Heart right ventricle (tissue), 16 donors: ENCODE results near the gene KCTD2. TPM values are rescaled to one million over a fixed set of nuclear protein-coding genes. Genes with fewer than 3 reads are reported as not detected.

Experiments
- ATAC-seq, 8 donors: fragments of 200-7000 bp; cut with Tn5 transposase; one replicate each; pipeline ENCODE4 v1.9.1; 2020; ENCODE audit warnings: mild to moderate bottlenecking in 8 of 8, moderate library complexity in 8 of 8, moderate number of reproducible peaks in 1 of 8
- DNase-seq, 2 donors: peaks; one replicate each; pipeline ENCODE4 v3.0.0-alpha.2; 2020
- H3K27ac ChIP-seq, 10 donors: fragments of 200-600 bp; sonication (generic) in 2 of 10; one replicate each; pipeline versions ENCODE4 v1.5.0 to v1.8.0; 2020 to 2022; ENCODE audit warnings: mild to moderate bottlenecking in 3 of 10
- H3K27me3 ChIP-seq, 7 donors: fragments of 200-600 bp; one replicate each; pipeline ENCODE4 v1.8.0; 2021 to 2022; ENCODE audit warnings: mild to moderate bottlenecking in 2 of 7
- H3K36me3 ChIP-seq, 9 donors: fragments of 200-600 bp; sonication (generic) in 1 of 9; one replicate each; pipeline versions ENCODE4 v1.5.0 to v1.8.0; 2020 to 2022; ENCODE audit warnings: mild to moderate bottlenecking in 2 of 9
- H3K4me1 ChIP-seq, 9 donors: fragments of 200-600 bp; sonication (generic) in 1 of 9; one replicate each; pipeline versions ENCODE4 v1.5.0 to v1.8.0; 2020 to 2022; ENCODE audit warnings: mild to moderate bottlenecking in 4 of 9
- H3K4me3 ChIP-seq, 10 donors: fragments of 200-600 bp; sonication (generic) in 2 of 10; one replicate each; pipeline versions ENCODE4 v1.5.0 to v1.8.0; 2020 to 2022; ENCODE audit warnings: mild to moderate bottlenecking in 7 of 10, moderate library complexity in 2 of 10
- H3K9me3 ChIP-seq, 11 donors: fragments of 200-600 bp in 10 of 11; sonication (generic) in 2 of 11; one replicate each; pipeline versions ENCODE4 v1.5.0 to v1.8.0; 2013 to 2022; ENCODE audit warnings: mild to moderate bottlenecking in 2 of 11, control low read depth in 1 of 11, moderate library complexity in 1 of 11
- WGBS, 2 donors: extraction: QIAGEN DNeasy Blood & Tissue Kit; methylation state at CpG; one replicate each; pipeline ENCODE4 v1.1.7; 2013; ENCODE audit warnings: inconsistent platforms in 1 of 2; 5-methylcytosine and 5-hydroxymethylcytosine counted together
- intact Hi-C, 10 donors: fragments of 100-400 bp; cut with DNase I; formaldehyde crosslinking; loops; one replicate each; pipeline versions ENCODE4 v1.11.1 to v1.14.2; 2022
- polyA plus RNA-seq, 2 donors: library from polyadenylated mRNA; stranded (reverse); fragments of 200-250 nt; gene quantifications; one replicate each; pipeline ENCODE4 v1.2.3, GENCODE V29; 2013
- total RNA-seq, 10 donors: library from RNA; stranded (reverse); fragmentation: NEBNext Ultra II Directional in 3 of 10; extraction: Animal tissue kit (Norgen Biotek cat#: 25700) in 3 of 10; gene quantifications; one replicate each; pipeline versions ENCODE4 v1.2.1 to v1.2.4, GENCODE V29; 2021 to 2023
- TF ChIP-seq, protein P1 (sequence below), 9 donors: fragments of 200-600 bp; sonication (generic) in 2 of 9; IDR thresholded peaks; one replicate each; pipeline versions ENCODE4 v1.5.0 to v1.8.0; 2021 to 2022; ENCODE audit warnings: antibody characterized with exemption in 9 of 9, mild to moderate bottlenecking in 5 of 9, moderate library complexity in 1 of 9
- donor health status: Arrhythmogenic right ventricular cardiomyopathy.
- donor health status: ischemic (EF 13 %, LVEDD 7.1; RV severe dilation, severe dysfunction).
- donor health status: healthy with polysubstance abuse.
- donor health status: DM: no; HTN: yes; CAD: no.
- donor health status: DM: no; HTN: no; CAD: no.
- donor health status: ischemic (EF 25% LVEDD 6.9; RV normal size, moderate dysfunction).
- donor health status: ischemic (EF 25% LVEDD 5.7; RV mildly dilated, moderate dysfunction).
- donor health status: healthy.
- donor health status: DM: yes; HTN: yes; CAD: no.
- donor health status: Ischemic cardiomyopathy.
- donor health status: ischemic (EF 35%, LVEDD 5.7; RV mildly dilated, moderate dysfunction).
- donor health status: nonischemic (EF 11% LVEDD 7.7; RV severe dilation, severe dysfunction).
- donor health status: DM: yes; HTN: yes; CAD: no.
- donor health status: PGD.
- donor health status: ischemic (EF 29% LVEDD 5.4; RV normal size, mild dysfunction).
- donor health status: nonischemic (EF 23%, LVEDD 6.1; RV moderate dilation, normal function).

KCTD2 gene
- total and polyA plus RNA-seq, 12 donors = 11.8 to 41.1 (median 29.3) TPM

DNA sequence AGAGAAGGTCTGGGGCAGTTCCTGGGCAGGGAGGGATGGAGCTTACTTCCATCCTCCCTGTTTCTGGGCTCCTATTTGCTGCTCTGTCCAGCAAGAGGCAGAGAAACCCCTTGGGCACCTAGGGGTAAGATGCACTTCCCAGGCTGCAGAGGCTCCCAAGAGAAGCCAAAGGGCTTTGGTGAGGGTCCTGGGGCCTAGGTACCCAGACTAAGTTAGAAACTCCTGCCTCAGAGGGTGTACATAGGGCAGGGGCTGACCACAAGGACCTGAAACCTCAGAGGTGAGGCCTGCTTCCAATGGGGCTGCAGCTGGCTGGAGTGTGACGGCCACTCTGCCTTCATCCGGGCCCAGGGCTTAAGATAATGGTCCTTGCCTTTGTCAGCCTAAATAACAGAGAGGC lies 61.2 kb downstream of the KCTD2 start:
- ATAC-seq (no peak), DNase-seq (no peak)
- Histone ChIP-seq H3K27me3 (no peaks in the 10 kb centered on the region), H3K4me3 (no peak overlapping the region), H3K9me3 (no peaks in the 10 kb centered on the region), H3K36me3 (peaks cover 0 to 16% (median 0%) of the 10 kb centered on the region in 9 donors), H3K4me1 (peaks cover 4 to 44% (median 21%) of the 10 kb centered on the region in 9 donors), H3K27ac (no peak overlapping the region)
- WGBS, 2 donors = 78 to 79% methylated on average over 2 of the region's 2 CpGs
- intact Hi-C loops = loop anchor here in 2 of 10 donors (5.0 to 10.0 kb wide), 3 partner anchors 36 to 297 kb away; partner anchors contain the start of genes ATP5PD (in 1 of the 2), GRB2 (in 1 of the 2) and KCTD2 (in 1 of the 2)
- TF ChIP-seq, protein P1, sequence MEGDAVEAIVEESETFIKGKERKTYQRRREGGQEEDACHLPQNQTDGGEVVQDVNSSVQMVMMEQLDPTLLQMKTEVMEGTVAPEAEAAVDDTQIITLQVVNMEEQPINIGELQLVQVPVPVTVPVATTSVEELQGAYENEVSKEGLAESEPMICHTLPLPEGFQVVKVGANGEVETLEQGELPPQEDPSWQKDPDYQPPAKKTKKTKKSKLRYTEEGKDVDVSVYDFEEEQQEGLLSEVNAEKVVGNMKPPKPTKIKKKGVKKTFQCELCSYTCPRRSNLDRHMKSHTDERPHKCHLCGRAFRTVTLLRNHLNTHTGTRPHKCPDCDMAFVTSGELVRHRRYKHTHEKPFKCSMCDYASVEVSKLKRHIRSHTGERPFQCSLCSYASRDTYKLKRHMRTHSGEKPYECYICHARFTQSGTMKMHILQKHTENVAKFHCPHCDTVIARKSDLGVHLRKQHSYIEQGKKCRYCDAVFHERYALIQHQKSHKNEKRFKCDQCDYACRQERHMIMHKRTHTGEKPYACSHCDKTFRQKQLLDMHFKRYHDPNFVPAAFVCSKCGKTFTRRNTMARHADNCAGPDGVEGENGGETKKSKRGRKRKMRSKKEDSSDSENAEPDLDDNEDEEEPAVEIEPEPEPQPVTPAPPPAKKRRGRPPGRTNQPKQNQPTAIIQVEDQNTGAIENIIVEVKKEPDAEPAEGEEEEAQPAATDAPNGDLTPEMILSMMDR (IDR thresholded peaks at IDR 0.05) = no peak

DNA sequence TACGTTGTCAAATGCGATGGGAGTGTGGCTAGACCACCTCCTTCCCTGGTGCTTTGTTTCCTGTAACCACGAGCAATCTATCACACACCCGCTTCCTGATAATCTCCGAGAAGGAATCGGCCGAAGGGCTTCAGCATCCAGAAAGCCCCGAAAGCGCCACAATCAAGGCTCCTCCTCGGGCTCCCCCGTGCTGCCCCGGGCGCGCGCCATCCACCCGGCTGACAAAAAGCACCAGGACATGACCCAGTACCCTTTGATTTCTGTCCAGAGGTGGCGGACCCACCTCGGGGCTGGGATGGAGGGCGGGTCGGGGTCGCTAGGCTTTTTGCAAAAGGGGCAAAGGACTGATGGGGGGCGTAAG lies 62.0 kb downstream of the KCTD2 start:
- no peak for DNase-seq
- TF ChIP-seq, protein P1 (IDR thresholded peaks at IDR 0.05) = no peak
- 9 to 11% methylated on average over 22 of the region's 22 CpGs for WGBS, 2 donors
- peak in 1 of 8 donors; percentile 1 for ATAC-seq
- H3K4me1 ChIP-seq = peaks cover 5 to 46% (median 26%) of the 10 kb centered on the region in 9 donors
- H3K9me3 ChIP-seq = no peaks in the 10 kb centered on the region
- peak overlapping the region; percentile 68 to 96 (median 86) for H3K4me3 ChIP-seq
- H3K27me3 ChIP-seq = no peaks in the 10 kb centered on the region
- intact Hi-C loops = loop anchor here in 2 of 10 donors (5.0 to 10.0 kb wide), 3 partner anchors 37 to 296 kb away; partner anchors contain the start of genes ATP5PD (in 1 of the 2), GRB2 (in 1 of the 2) and KCTD2 (in 1 of the 2)
- H3K27ac ChIP-seq = peak overlapping the region in 4 of 10 donors; percentile 86 to 91 (median 88)
- peaks cover 0 to 15% (median 0%) of the 10 kb centered on the region in 9 donors for H3K36me3 ChIP-seq

DNA sequence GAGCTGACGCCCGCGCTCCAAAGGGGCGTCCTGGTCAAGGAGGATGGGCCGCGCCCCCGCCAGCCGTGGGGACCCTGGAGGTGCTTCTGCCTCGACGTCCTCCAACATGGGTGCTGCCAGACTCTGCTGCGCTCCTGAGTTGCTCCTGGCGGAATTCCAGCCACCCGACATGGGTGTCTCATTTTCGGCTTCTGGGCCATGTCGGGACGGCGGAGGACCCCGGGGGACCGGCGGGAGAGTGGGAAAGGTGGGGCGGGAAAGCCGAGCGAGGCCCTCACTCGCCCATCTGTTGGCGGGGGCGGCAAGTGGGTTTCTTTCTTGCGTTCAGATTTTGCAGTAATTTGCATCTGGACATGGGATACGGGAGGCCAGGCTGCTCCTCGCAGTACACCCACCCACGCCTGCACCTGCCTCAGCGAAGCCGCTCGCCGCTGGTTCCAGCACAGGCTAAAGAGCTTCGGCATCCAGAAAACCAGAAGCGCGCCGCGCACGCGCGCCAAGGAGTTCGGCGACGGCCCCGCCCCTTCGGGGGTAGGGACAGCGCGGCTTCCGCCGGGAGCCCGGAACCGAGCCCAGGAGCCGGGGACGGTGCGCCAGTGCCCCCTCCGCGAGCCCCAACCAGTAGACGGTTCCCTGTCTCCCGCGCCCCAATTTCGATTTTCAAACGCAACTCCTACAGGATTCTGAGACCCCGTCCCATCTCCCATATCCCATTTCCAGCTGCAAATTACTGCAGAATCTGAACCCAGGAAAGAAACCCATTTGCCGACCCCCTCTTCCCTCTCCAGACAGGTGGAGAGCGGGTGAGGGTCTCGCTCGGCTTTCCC lies 62.6 kb downstream of the KCTD2 start, which contains the start of gene ARMC7:
Gene ARMC7, plus strand, starts transcription at position 563 of the 827 bp plus-strand sequence. CDS start 320 bp downstream, outside the sequence.
- no peaks in the 10 kb centered on the region for H3K9me3 ChIP-seq
- TF ChIP-seq, protein P1 (IDR thresholded peaks at IDR 0.05) = no peak
- H3K27me3 ChIP-seq = no peaks in the 10 kb centered on the region
- H3K4me1 ChIP-seq = peaks cover 5 to 52% (median 31%) of the 10 kb centered on the region in 9 donors
- WGBS, 2 donors = 0 to 1% methylated on average over 66 to 68 of the region's 68 CpGs
- intact Hi-C loops = loop anchor here (5.0 to 10.0 kb wide), 15 partner anchors 32 to 305 kb away; partner anchors contain the start of genes NUP85 (in 3 of the 10), GRB2 (in 2 of the 10), JPT1 (in 2 of the 10) and SUMO2 (in 2 of the 10)
- H3K36me3 ChIP-seq = peaks cover 0 to 11% (median 0%) of the 10 kb centered on the region in 9 donors
- peak within 1 kb of the TSS; percentile 68 to 96 (median 86) for H3K4me3 ChIP-seq
- DNase-seq (peak; percentile 90 to 95), ATAC-seq (peak; percentile 87 to 91 (median 90))
- H3K27ac ChIP-seq = peak within 1 kb of the TSS; percentile 35 to 91 (median 86)
